Activated CD8-positive, alpha-beta memory T cell treated with anti-CD3 and anti-CD28 coated beads for 36 hours (primary cell): ENCODE measurements around the gene CYP2S1. TPM values are rescaled to one million over a fixed set of nuclear protein-coding genes. Genes with fewer than 3 reads are reported as not detected.
"Not testable (repeated sequence)": the region's sequence is repeated elsewhere in the genome, so short reads cannot be mapped to it uniquely, and the experiment has no call there.

Source experiments
- CTCF ChIA-PET: fragments of 350-600 bp; sonication (Branson Sonifier 250); formaldehyde crosslinking; loops from one replicate; lab custom pipeline; 2021; ENCODE audit warnings: antibody characterized with exemption; lab: Charles Lee
- POLR2A ChIA-PET: fragments of 350-600 bp; sonication (Branson Sonifier 250); formaldehyde crosslinking; loops from one replicate; lab custom pipeline; 2021; ENCODE audit warnings: antibody characterized with exemption; lab: Charles Lee
- total RNA-seq, 2 experiments: library from RNA; stranded (reverse); gene quantifications; one replicate each; pipeline ENCODE4 v1.2.3, GENCODE V29; 2021

The CYP2S1 gene
- not detected for total RNA-seq

DNA sequence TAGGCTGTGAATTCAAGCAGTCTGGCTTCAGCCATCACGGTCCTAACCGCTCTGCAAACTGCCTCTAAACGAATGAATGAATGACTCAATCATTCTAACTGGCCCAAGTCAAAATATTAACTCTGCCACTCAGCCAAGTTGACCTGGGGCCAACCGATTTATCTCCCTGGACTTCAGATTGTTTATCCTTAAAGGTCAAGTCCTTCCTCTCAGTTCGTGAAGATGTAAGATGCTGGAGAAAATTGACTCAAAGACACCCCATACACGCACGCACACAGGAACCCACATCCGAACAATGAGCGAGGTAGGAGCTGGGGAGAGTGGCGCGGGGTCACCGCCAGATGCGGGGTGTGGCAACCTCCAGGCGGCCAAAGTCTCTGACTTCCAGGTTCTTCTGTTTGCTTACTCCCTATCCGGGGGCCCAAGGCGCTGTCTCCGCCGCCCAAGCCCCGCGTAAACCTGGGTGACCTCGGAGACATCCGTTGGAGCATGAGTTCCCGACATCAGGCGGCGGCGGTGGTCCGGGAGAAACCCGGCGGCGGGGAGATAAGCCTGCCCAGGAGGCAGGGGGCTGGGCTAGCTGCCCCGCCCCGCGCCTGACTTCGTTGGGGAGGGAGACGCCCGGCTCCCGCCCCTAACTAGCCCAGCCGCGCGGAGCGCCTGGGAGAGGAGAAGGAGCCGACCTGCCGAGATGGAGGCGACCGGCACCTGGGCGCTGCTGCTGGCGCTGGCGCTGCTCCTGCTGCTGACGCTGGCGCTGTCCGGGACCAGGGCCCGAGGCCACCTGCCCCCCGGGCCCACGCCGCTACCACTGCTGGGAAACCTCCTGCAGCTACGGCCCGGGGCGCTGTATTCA lies at the start of gene CYP2S1:
Gene CYP2S1, plus strand, starts transcription at position 646 of the 856 bp plus-strand sequence. Its CDS starts 46 bp downstream, at position 692.
- CTCF ChIA-PET: interaction anchor here (1.0 kb wide), 1 partner anchor 12 kb away, joined by 7 read pairs; no protein-coding TSS in a partner anchor
- POLR2A ChIA-PET: no interaction called here

DNA sequence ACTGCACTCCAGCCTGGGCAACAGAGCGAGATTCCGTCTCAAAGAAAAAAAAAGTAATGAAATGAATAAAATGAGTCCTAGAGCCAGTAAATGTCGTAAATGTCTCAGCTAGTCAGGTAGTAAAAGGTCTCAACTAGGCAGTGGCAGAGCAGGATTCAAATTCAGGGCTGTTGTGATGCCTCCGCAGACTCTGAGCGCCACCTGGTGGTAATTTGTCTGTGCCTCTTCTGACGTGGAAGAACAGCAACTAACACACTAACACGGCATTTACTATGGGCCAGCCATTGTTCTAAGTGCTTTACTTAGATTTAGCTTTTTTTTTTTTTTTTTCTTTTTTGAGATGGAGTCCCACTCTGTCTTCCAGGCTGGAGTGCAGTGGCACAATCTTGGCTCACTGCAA lies 48.6 kb upstream of the CYP2S1 start:
- ChIA-PET CTCF (interaction anchor here (0.5 to 1.8 kb wide), 9 partner anchors 13 to 481 kb away, joined by 3 to 11 read pairs (median 4); no protein-coding TSS in a partner anchor), POLR2A (interaction anchor here (0.7 kb wide), 1 partner anchor 71 kb away, joined by 5 read pairs; no protein-coding TSS in a partner anchor)

- ChIA-PET POLR2A (no interaction called here), CTCF (no interaction called here)
Measured at GRCh38 chr19:41149831-41150230, 43.2 kb upstream of the CYP2S1 start.

GRCh38 chr19:41150986-41151385 lies 42.0 kb upstream of the CYP2S1 start:
- CTCF ChIA-PET: interaction anchor here (0.6 kb wide), 1 partner anchor 593 kb away, joined by 3 read pairs; no protein-coding TSS in a partner anchor
- POLR2A ChIA-PET: not testable (repeated sequence)

- POLR2A ChIA-PET: no interaction called here
Measured at GRCh38 chr19:41154060-41154459, 39.0 kb upstream of the CYP2S1 start.

GRCh38 chr19:41156207-41156606 lies 36.8 kb upstream of the CYP2S1 start:
- ChIA-PET POLR2A (no interaction called here), CTCF (interaction anchor here (1.4 kb wide), 1 partner anchor 12 kb away, joined by 4 read pairs; no protein-coding TSS in a partner anchor)

More at GRCh38 chr19:41154060-41154459, 39.0 kb upstream of the CYP2S1 start:
- CTCF ChIA-PET: interaction anchor here (0.6 to 0.7 kb wide), 2 partner anchors 116 to 569 kb away, joined by 5 read pairs; no protein-coding TSS in a partner anchor

GRCh38 chr19:41159881-41160280 lies 33.1 kb upstream of the CYP2S1 start:
- ChIA-PET CTCF (interaction anchor here (0.6 kb wide), 2 partner anchors 182 to 522 kb away, joined by 3 to 4 read pairs; no protein-coding TSS in a partner anchor), POLR2A (no interaction called here)

DNA sequence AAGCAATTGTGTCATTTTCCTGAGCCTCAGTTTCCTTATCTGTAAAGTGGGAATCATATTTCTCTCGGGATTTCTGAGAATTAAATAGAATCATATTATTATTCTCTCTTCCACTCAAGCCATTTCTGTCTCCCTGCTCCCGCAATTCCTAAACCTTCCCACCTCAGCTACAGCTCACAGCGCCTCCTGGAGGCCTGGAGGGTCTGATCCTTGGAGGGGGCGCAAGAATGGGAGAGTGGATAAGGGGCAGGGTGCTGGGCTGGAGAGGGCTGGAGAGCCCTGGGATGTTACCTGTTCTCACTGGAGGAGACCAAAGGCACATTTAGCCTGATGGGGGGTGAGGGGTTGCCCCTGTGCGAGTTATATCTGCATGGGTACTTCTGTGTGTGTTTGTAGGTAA lies 31.1 kb upstream of the CYP2S1 start:
- ChIA-PET CTCF (interaction anchor here (0.6 kb wide), 1 partner anchor 10 kb away, joined by 3 read pairs; no protein-coding TSS in a partner anchor), POLR2A (no interaction called here)

- CTCF ChIA-PET: no interaction called here
Measured at GRCh38 chr19:41166944-41167804, 25.8 kb upstream of the CYP2S1 start.

DNA sequence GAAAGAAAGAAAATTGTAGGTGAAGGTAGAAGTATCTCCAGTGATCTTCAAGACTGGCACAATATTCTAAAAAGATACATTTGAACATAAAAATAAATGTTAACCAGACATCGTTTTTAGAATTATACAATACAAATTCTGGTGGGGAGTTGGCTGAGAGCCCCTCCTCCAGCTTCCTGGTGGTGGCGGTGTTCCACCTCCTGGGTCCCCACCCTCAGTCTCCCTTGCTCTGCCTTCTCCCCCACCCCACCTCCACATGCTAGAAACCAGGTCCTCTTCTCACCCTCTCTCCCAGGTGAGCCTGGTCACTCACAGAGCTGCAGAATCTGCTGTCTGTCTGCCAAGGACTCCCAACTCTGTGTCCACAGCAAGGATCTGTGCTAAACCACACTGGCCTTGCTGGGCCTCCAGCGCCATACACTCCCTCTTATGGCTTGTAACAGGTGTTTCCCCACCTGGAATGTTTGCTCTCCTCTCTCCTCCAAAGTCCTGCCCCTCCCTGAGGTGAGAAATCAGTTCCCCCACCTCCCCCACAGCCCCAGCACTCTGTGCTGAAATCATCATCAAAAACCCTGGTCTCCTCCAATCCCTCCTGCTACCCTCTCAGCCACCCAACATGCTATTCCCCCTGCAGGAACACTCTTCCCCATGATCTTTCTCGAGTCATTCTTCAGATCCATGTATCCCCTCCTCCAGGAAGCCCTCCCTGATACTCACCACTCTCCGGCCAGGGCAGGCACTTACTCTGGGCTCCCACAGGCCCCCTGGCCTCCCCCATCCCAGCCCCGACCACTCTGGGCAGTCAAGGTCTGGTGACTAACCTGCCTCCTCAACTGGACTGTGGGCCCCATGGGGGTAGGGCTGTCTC lies 20.5 kb upstream of the CYP2S1 start:
- POLR2A ChIA-PET: no interaction called here
- CTCF ChIA-PET: no interaction called here

More at GRCh38 chr19:41166944-41167804, 25.8 kb upstream of the CYP2S1 start:
- POLR2A ChIA-PET: no interaction called here

GRCh38 chr19:41174297-41174928 lies 18.6 kb upstream of the CYP2S1 start:
- CTCF ChIA-PET: no interaction called here

GRCh38 chr19:41175801-41176777 lies 16.9 kb upstream of the CYP2S1 start:
- POLR2A ChIA-PET: no interaction called here

More at GRCh38 chr19:41174297-41174928, 18.6 kb upstream of the CYP2S1 start:
- POLR2A ChIA-PET: no interaction called here

DNA sequence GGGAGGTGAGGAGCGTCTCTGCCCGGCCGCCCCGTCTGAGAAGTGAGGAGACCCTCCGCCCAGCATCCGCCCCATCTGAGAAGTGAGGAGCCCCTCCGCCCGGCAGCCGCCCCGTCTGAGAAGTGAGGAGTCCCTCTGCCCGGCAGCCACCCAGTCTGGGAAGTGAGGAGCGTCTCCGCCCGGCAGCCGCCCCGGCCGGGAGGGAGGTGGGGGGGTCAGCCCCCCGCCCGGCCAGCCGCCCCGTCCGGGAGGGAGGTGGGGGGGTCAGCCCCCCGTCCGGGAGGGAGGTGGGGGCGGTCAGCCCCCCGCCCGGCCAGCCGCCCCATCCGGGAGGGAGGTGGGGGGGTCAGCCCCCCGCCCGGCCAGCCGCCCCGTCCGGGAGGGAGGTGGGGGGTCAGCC lies 12.8 kb upstream of the CYP2S1 start:
- CTCF ChIA-PET, POLR2A ChIA-PET: not testable (repeated sequence)

More at GRCh38 chr19:41175801-41176777, 16.9 kb upstream of the CYP2S1 start:
- CTCF ChIA-PET: interaction anchor here (0.7 kb wide), 1 partner anchor 73 kb away, joined by 5 read pairs; no protein-coding TSS in a partner anchor

GRCh38 chr19:41186971-41187883 lies 5.8 kb upstream of the CYP2S1 start:
- POLR2A ChIA-PET: no interaction called here
- CTCF ChIA-PET: no interaction called here

GRCh38 chr19:41187884-41188279 lies 5.1 kb upstream of the CYP2S1 start:
- POLR2A ChIA-PET: no interaction called here

More at GRCh38 chr19:41187884-41188279, 5.1 kb upstream of the CYP2S1 start:
- CTCF ChIA-PET: no interaction called here
